GM10266 (cell line): Measurements from ENCODE around the gene PIGS.

Experiments
- DNase-seq: peaks from one replicate; pipeline ENCODE4 v3.0.0; 2012; ENCODE audit errors: extremely low spot score
- TF ChIP-seq, protein P1 (sequence below): IDR thresholded peaks from 2 replicates; pipeline ENCODE4 v1.5.1; 2012; ENCODE audit warnings: mild to moderate bottlenecking, low read depth; ENCODE audit not compliant: control insufficient read depth, insufficient read depth; ENCODE audit errors: missing control alignments

Gene PIGS

DNA sequence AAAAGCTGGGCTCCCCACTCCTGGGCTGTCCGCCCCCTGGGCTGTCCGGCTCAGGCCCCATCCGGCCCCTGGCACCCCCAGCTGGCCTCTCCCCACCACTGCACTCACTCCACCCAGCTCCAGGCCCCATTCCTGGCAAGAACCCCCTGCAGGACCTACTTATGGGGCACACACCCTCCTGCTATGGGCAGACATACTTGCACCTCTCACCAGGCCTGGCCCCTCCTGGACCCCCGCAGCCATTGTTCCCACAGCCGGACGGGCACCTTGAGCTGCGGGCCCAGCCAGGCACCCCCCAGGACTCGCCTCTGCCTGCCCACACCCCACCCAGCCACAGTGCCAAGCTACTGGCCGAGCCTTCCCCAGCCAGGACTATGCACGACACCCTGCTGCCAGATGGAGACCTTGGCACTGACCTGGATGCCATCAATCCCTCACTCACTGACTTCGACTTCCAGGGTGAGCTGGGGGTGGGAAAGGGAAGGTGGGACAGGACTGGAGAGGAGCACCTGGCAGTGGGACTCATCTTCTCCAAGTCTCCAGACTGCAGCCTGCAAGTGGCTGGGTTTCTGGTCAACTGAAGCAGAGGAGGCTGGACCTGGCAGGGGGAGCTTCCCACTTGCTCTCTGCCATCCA lies 36.5 kb downstream of the PIGS start:
- no peak for DNase-seq
- TF ChIP-seq, protein P1, sequence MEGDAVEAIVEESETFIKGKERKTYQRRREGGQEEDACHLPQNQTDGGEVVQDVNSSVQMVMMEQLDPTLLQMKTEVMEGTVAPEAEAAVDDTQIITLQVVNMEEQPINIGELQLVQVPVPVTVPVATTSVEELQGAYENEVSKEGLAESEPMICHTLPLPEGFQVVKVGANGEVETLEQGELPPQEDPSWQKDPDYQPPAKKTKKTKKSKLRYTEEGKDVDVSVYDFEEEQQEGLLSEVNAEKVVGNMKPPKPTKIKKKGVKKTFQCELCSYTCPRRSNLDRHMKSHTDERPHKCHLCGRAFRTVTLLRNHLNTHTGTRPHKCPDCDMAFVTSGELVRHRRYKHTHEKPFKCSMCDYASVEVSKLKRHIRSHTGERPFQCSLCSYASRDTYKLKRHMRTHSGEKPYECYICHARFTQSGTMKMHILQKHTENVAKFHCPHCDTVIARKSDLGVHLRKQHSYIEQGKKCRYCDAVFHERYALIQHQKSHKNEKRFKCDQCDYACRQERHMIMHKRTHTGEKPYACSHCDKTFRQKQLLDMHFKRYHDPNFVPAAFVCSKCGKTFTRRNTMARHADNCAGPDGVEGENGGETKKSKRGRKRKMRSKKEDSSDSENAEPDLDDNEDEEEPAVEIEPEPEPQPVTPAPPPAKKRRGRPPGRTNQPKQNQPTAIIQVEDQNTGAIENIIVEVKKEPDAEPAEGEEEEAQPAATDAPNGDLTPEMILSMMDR = no peak

DNA sequence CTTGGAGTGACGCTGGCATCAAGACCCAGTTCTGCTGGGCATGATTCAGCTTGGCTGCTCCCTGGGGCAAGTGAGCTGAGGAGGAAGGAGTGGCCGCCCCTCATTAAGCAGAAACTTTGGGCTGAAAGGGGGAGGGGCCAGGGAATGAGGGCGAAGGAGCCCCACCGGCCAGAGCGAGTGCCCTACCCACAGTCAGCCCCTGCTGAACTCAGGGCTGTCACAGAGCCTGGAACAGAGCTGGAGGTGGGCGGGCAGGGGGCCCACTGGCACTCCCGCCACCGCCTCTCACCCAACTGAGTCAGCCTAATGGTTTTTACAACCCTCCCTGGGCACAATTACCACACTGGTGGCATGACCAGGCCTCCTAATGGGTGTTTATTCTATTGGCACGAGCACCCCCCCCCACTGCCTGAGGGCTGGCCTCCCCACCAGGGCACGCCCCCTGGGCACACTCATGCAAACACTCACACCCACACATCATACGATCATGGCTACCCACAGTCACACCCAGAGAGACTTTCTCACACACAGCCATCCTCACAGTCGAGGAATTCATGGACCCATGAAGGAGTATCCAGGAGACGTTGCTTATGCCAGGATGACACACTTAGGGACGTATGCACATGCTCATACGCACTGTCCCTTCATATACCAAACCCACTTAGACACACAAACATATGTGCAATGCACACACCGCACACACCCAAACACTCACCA lies 38.1 kb downstream of the PIGS start:
- DNase-seq = no peak
- TF ChIP-seq, protein P1 = no peak

DNA sequence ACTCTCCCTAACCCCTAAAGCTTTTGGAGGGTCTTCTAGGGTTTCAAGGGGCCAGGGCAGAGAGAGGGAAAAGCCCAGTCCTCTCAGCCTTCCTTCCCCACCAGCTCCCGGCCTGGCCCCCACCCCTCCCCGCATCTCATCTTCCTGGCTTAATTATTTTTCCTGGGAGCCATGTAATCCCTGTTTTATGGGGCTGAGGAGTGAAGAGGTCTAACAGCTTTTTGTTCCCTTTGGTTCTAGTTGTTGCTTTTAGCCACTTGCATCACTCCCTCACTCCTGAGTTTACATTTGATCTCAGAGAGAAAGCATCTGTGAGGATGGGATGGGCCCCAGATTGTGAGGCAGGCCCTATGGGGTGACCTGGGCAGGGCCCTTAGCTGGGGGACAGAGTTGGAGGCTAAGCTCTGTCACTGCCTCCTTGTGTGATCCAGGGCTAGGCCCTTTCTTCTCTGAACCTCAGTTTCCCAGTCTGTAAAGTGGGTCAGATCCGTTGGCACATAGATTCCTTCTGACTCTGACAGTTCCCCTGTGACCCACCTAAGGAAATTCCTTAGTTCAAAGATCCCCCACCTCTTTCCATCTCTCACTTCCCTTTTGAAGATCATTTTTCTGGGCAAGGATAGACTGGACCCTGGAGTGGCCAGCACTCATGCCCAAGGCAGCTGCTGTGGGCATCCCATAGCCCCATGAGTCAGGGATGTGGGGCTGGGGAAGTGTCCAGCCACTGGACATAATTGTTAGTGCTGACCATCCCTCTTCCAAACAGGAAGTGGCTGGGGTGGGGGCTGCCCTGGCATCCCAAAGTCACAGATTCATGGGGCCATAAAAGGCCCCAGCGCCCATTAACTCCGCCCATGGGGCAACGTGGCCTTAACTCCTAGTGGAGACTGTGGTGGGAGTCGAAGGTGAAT lies 39.0 kb downstream of the PIGS start:
- DNase-seq = no peak
- TF ChIP-seq, protein P1 = no peak

GRCh38 chr17:28530926-28531325 lies 40.4 kb downstream of the PIGS start:
- DNase-seq = no peak
- TF ChIP-seq, protein P1 = no peak

DNA sequence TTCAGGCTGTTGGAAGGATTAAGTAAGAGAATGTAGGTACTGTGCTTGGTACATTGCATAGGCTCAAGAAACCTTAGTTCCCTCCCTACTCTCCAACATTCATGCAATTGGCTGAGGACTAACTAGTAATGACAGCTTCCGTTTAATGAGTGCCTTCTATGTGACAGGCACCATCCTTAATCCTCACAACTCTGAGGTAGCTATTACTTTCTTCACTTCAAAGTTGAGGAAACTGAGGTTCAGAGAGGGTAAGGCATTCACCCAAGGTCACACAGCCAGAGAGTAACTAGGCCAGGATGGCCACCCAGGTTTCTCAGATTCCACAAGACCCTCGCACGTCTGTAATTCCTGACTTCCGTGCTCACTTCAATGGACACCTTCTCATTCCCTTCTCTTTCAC lies 41.1 kb downstream of the PIGS start:
- no peak for DNase-seq
- TF ChIP-seq, protein P1 = no peak

GRCh38 chr17:28529013-28529400 lies 42.3 kb downstream of the PIGS start:
- TF ChIP-seq, protein P1 = no peak
- no peak for DNase-seq
